ENCODE data around the gene GAS7.
"Not testable (repeated sequence)": the region's sequence is repeated elsewhere in the genome, so short reads cannot be mapped to it uniquely, and the experiment has no call there.

The GAS7 gene

DNA sequence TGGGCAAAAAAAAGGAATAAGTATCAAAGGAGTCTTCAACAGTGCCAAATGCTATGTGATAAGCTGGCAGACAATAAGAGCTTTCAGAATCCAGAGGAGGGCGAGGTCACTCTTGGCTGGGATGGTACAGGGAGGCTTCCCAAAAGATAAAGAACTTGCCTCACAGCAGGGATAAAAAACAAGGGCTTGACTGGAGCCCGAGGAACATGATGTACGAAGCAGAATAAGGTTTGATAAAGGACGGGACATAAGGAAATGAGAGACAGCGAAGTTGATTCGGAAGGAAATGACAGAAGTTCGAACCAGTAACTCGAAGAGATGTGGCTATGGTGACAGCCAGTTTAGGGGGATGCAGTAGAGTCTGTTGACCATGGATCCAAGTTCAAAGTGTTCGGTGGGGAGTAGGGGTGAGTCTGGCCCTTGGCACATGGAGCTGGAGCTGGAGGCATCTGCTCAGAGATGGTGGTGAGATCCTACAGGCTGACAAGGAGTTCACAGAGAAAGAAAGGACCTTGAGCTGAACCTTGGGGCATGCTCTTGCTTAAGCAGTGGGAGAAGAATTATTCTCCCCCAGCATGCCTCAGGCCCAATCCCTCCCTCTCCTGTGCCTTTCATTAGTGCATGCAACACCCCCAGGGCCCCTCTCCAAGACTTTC is 155.7 kb downstream of the GAS7 start:
- no peak for DNase-seq

DNA sequence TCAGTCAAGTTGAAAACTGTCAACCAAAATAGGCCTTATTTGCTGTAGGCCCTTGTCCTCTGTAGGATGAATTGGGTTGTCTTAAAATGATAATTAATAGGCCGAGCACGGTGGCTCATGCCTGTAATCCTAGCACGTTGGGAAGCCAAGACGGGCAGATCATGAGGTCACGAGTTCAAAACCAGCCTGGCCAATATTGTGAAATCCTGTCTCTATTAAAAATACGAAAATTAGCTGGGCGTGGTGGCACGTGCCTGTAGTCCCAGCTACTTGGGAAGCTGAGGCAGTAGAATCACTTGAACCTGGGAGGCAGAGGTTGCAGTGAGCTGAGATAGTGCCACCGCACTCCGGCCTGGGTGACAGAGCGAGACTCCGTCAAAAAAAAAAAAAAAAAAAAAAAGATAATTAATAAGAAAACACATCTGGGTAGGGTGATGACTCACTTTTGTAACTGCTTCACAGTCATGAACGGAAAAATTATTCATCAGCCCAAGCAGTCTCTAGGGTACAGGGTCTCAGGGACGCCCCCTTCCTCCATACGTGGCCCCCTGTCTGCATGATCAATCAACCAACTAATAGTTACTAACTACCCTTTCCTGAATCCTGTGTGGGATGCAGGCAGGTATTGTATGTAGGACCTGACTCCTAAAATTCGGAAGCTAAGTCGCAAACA is 156.4 kb downstream of the GAS7 start:
- no peak for DNase-seq

DNA sequence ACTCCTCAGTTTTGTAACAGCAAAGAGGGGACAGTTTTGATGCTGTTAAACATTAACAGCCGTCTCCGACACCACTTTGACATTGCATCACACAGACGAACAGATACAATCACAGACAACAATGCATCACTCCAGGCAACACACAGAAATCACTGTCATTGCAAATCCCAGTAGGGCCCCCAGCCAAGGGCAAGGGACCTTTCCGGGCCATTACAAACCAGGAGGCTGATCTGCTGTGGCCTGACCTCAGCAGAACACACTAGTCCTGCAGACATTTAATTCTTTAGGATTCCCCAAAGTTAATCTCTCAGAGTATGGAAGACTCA is 157.2 kb downstream of the GAS7 start:
- DNase-seq = no peak

DNA sequence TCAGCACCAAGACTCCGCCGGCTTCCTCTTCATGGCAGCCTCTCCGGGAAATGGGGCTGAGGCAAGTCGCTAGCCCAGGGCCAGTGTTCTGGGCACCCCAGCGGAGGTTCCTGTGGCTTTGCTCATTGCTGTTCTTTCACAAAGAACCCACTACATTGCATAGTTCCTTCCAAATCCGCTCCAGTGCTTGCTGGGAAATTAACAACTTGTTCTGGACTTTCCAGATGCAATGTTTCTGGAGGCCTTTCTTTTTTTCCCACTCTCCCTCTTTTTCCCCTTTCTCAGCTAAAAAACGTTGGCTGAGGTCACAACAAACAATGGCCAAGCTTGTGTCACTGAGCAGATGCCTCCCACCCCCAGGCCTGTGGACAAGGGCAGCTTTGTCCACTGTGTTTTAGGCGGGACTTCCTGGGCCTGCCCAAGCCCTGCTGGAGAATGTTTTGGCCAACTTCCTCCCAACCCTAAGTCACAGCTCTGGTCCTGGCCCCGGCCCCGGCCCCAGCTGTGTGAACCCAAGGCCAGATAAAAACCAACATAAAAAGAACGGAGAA is 161.8 kb downstream of the GAS7 start:
- no peak for DNase-seq

DNA sequence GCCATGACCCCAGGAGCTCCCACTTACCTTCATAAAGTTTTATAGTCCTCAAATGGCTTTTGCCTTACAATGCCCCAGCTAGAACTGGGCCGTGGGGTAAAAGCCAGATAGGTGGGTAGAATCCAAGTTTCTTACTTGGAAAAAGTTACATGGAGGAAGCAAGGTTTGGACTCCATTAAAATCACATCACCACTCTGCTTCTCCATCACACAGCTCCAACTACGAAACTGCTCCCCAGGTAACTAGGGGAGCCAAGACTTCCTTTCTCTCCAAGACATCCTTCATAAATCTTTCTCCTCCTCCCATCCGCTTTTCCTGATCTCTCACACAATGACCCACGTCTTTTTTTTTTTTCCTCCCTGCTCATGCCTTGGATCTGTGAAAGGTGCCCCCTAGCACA is 162.5 kb downstream of the GAS7 start:
- no peak for DNase-seq

DNA sequence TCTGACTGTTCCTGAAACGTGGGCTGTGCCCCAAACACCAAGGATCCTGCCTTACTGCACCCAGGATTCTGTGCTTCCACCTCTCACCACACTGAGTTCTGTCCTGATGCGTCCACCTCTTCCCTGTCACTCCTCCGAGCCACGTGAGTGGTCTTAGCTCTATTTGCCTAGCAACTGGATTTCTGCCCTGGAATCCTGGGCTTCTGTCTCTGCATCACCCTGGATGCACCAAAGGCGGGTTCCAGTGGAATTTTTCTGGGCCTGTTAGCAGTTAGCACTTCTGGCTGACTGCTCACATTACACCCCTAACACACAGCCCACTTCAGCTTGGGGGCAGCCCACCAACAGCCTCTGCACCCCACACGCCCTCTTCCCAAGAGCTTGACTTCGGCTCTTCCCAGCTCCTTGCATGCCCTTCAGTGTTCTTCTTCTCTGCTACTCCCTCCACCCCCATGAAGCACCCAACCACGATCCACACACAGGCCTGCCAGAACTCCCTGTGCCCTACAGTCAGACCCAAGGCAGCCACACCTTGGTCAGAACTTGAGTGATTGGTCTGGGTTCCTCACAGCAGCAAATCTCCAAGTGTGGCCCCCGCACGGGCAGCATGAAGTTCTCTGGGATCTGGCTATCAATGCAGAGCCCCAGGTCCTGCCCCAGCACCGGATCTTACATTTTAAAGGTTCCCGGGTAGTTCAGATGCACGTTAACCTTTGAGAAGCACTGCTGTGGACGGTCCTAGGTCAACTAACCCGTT is 163.5 kb downstream of the GAS7 start:
- no peak for DNase-seq

DNA sequence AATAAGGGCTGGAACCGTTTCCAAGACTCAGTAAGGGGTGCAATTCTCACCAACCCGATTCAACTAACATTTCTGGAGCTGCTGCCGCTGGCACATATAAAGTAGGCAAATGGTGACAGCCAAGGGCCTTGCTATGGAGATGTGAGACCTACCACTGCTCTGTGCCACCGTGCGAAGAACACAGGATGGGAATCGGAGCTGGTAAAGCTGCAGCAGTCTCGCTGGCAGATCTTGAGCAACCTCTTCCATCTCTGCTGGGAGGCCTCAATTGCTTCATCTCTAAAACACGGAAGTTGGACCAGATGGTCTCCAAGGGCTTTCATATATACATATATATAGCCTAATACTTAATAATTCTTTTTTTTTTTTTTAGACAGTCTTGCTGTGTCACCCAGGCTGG is 164.4 kb downstream of the GAS7 start:
- no peak for DNase-seq

DNA sequence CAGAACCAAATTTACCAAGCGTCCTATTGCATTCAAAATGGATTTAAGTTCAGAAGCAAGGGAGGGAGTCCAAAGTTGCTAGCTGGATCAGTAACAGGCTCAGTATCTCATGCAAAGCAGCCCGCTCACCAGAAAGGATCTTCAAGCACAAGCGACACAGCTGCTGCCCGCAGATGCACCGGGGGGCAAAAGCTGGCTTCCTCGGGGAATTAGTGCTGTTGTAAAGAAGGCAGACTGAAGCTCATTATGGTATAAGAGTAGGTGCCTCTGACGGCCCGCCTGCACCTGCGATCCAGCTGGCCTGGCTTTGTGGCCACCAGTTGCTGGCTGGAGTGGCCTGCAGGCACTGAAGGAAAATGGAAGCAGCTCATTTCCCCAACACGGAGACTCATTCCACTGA is 165.0 kb downstream of the GAS7 start:
- DNase-seq = no peak

DNA sequence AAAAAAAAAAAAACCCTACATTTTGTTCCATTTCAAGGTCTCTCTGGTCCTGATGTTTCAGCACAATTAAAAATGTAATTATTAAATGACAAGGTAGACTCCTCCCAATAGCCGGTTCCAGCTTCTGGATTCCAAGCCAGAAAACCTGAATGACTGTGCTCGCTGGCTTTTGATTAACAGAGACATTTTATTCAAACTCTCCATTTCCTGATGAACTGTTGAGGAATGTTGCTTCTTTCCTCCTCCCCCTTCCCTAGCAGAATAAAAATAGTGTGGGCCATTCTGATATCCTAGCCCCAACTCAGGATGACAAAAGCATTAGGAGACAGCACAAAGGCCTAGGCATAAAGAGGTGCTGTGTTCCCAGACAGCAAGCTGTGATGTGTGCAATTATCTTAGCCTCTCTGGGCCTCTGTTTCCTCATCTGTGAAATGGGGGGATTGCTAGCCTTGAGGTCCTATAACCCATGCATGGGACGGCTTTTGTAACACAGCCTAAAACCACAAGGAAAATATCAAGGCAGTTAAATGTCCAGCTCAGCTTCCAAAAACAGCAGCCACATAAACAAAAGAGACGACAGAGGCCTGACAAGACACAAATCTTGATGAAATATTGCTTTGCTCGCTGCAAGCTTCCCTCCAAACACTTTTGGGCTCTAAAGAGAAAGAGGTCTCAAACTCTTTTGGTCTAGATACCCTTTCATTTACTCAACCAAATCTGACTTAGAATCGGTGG is 166.1 kb downstream of the GAS7 start:
- no peak for DNase-seq

DNA sequence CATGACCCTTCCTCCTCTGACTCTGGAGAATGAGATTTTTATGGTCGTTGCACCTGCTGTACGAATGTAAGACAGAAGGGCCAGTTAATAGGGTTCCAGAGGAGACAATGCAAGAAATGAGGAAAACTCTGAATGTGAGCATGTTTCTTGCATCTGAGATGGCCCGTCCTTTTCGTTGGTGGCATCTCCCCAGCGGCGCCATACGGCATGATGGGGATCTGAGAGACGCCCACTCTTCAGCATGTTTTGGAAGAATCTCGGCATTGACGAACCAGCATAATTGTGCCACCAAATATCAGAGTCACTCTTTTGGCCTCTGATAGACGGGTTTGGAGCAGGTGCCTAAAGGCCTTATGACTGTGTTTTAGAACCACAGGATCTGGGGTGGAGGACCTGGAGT is 166.8 kb downstream of the GAS7 start:
- no peak for DNase-seq

DNA sequence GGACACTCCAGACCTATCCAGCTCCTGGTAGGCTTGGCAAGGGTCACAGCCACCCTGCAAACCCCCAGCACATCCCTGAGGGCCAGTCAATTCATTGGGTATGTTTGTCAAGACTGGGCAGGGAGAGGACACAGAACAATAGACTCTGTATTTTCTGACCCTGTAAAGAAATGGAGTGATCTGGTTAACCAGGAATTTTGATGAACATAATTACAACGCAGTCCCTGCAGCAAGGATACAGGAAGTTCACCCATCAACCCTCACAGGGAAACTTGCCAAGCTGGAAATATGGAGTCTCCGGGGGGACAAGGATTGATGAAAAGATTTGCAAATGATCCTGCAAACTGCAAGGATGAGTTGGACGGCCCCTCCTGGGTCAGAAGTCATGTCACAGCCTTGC is 167.3 kb downstream of the GAS7 start:
- no peak for DNase-seq

DNA sequence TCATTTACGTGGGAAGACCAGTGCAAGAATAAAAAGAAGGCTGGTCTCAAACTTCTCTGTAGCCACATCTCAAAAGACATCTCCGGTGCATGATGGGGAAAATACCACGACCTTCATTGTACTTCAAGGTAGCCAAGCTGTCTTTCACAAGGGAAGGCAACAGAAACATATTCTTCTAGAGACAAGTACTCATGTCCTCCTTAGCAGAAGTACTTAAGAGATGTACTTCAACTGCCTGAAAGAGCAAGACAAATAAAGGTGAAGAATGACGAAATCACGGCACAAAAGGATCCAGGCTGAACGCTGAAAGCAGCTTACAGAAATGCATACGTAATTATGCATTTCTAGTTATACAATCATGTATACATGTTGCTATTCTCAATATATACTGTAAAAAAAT is 169.3 kb downstream of the GAS7 start:
- DNase-seq = no peak

DNA sequence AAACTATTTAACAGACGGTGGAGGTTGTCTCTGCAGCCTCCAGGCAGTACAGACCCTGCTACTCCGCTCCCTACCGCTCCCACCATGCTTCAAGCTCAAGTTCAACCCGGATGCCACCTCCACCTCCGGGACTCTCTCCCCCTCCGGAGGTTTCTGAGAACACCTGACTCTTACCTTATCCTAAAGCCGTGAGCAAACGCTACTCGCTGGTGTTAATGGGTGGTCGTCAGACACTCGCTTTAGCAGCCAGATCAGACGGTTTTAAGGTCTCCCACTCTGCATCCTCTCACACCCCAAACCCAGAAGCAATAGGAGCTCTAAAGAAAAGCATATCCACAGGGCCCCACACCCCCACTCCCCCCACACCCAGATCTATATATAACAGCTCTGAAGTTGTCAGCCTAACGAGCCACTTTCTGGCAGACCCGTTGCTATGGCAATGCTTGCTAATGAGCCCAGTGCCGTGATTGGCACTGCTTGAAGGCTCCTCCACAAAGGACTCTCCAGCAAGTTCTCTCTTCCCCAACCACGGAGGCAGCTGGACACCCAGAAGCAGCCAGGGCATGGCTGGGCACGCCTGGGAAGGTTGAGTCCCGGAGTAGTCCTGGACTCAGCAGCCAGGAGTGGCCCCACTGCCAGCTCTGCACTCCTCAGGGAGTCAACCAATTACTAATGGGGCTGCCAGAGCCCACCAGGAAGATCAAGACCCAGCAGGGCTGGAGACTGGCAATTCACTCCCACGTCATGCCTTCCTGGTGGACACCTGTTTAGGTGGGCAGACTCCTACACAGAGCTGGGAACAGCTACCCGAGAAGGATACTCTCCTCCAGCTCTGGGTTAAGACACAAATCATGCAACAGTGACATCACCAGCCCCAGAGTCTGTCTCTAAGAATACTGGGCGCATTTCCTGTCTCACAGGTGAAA is 172.2 kb downstream of the GAS7 start:
- no peak for DNase-seq

DNA sequence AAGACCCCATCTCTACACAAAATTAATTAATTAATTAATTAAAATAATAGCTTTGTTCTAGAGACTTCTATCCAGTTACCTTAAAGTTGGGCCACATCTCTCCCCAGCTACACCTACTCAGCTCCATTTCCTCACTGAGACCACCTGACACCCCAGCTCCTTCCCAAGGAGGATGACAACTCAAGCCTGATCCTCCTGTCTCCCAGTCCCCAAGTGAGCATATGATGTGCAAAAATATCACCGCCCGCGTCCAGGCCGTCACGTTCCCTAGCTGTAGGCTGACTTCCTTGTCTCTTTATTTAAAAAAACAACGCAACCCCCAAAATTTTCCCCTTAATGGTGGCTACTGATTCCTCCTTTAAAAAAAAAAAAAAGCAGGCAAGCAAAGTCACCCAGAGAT is 173.2 kb downstream of the GAS7 start:
- DNase-seq = no peak

DNA sequence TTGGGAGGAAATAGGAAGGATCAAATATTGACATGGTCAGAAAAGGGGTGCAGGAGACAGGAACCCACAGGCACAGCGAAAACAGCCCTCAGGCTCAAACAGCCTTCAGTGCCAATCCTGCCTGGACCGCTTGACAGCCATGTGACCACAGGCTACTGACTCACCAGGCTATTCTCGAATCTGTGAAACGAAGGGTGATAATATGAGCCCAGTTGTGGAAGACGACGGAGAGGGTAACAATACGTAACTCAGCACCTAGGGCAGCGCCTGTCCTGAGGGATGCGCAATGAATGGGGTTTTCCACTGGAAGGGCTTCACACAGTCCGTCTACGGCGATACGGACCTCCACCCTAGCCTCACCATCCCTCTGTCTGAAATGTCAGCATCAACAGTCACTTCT is 176.0 kb downstream of the GAS7 start:
- no peak for DNase-seq

DNA sequence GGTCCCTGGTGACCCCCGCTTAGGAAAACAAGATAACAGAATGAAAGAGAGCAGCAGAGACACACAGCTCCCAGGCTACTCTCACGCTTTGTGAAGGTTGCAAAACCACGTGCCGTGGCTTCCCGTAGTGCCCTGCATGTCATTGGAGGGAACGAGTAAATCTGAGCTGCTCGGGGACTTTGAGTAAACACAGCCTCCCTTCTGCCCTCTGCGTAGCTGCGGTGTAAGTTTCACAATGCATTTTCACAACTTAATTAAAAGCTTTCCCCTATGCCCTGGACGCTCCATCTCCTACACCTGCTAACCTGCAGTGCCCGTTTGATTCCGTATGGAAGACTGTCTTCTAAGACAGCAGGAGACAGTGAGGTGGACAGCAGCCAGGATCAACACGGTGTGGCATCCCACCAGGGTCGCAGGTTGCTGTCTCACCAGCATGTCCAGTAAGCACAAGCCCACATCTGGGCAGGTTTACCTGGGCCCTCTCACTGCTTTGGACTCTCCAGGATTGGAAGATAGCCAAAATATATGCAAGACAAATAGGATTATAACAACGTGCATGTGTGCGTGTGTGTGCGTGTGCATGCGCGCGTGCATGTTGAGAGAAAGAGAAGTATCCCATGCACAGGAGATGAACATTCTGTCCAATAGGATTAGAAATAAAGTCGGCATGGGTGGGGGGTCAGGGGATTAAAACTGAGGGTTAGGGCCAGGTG is 177.0 kb downstream of the GAS7 start:
- no peak for DNase-seq

DNA sequence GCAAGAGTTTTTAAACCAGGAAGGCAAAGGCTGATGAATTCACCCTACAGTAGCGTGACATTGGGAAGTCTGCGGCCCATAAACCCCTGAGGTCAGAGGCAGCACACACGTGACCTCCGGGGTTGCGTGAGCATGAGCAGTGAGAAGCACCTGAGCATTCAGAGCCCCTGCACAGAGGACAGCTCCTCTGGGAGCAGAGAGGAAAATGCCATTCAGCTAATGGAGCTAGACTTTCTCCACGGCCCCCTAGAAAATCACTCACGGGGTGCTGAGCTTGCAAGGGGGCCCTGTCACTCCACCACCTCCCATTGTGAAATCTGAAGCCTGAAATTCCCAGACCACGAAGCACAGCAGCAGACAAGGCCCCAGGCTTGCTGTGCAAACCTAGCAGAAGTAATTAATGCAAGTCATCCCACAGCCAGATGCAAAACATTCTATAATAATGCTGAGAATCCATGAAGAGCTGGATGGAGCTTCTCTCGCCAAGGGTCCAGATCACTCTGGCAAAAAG is 178.4 kb downstream of the GAS7 start:
- no peak for DNase-seq

DNA sequence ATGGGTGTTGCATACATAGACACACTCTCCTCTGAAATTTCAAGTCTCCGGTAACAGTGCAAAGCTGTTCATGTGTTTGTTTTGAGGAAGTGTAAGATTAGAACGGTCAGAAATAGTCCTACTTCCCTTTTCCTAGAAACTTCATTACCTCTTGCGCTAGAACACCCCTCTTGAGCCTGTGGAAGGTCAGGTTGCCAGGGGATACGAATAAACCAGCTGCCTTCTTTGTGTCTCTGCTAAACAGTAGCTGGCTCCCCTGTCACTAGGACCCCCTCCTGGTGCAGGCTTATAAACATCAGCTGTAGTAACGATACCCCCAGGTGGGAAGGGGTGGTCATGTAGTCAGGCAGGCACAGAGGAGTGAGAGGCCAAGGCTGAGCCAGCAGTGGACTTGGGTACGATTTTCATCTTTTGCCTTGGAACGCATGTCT is 179.9 kb downstream of the GAS7 start:
- DNase-seq = no peak

DNA sequence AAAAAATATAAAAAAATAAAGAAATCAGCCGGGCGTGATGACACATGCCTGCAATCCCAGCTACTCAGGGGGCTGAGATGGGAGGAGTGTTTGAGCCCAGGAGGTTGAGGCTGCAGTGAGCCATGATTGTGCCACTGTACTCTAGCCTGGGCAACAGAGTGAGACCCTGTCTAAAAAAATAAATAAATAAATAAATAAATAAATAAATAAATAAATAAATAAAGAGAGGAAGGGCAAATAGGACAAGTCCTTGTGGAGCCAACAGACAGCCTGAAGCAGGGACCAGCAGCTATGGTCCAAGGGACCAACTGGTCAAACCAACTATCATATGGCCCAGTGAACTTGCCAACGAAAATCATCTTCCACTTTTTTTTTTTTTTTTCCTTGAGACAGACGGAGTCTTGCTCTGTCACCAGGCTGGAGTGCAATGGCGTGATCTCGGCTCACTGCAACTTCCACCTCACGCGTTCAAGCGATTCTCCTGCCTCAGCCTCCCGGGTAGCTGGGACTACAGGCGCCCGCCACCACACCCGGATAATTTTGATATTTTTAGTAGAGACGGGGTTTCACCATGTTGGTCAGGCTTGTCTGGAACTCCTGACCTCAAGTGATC is 181.3 kb downstream of the GAS7 start:
- not testable (repeated sequence) for DNase-seq

DNA sequence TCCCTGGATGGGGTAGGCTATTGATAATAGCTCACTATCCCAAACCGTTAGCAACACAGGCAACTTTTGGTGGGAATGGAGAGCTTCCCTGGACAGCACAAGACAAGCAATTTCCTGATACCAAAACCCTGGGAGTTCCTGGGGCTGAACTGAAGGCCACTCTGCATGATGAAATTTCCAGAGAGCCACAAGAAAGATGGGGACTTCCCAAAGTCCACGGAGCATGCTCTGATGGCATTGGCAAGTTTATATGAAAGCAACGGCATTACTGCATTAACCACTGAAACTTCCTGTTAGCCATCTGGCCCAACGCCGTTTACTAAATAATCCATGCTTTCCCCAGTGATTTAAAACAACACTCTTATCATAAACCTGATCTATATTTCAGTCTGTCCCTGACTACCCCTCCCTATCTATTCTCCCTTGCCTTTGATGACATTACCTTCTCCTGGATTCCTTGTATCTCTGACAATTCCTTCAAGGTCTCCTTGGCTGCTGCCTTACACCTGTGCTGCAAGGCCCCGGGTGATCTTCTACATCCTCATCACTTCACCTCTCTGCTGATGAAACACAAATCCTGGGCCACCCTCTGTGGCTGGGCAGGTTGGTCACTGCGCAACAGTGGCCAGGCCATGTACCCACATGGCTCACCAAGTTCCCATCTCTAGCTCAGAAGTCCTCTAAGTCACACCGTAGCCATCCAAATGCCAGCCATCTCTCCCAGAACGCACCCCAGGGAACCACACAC is 184.9 kb downstream of the GAS7 start:
- DNase-seq = no peak

All from activated CD8-positive, alpha-beta memory T cell treated with anti-CD3 and anti-CD28 coated beads, Interleukin-2, amount 50 U/mL, for 4 hours (primary cell).